ENCODE results near the gene TBC1D23.
"Not testable (repeated sequence)": the region's sequence is repeated elsewhere in the genome, so short reads cannot be mapped to it uniquely, and the experiment has no call there.

TBC1D23 gene

GRCh38 chr3:100311011-100311410, 50.2 kb downstream of the TBC1D23 start:
- no peak for DNase-seq

GRCh38 chr3:100316641-100317069, 55.9 kb downstream of the TBC1D23 start:
- DNase-seq: no peak

DNA sequence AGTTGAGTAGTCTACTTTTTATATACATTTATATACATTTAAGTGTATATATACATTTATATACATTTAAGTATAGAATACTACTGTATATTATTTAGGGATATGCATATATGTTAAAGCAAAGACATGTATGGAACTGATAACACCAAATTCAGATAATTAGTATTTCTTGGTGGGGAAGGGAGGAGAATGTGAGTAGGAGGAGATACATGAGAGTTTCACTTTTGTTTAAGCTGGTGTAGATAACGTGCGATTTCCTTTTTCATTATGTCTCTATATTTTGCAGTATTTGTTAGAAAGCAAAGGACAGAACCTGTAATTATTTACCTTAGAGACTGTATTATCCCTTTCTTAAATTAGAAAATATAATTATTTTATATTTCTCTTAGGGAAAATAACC, 57.1 kb downstream of the TBC1D23 start:
- no peak for DNase-seq

GRCh38 chr3:100319951-100320350, 59.2 kb downstream of the TBC1D23 start:
- no peak for DNase-seq

DNA sequence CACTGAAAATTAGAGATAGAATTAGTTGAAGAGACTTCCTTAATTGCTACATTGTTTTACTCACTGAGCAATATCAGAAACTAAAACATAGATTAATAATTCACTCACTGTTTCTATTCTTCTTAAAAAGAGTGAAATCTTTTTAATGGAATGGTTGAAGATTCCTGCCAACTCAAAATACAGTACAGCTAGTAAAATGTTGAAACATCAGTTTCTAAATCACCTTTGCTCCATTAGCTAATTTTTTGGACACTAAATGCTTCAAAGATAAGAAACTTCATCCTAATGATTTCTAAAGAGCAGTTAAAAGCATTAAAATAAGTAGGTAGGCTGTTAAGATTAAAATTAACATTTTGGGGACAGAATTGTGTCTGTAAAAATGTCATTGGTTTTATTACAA, 63.3 kb downstream of the TBC1D23 start:
- DNase-seq: no peak

DNA sequence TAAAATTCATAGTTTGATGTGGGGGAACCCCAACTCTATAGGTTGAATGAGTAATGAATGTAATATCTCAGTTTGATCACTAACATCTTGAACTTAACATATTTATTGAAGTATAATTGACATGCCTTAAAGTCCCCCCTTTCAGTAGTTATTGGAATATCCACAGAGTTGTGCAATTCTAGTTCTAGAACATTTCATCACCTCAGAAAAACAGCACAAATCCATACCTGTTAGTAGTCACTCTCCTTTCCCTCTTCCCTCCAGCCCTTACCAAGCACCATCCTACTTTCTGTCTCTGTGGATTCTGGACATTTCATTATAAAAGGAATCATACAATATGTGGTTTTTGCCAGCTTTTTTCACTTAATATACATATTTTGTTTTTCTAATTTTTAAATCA, 65.0 kb downstream of the TBC1D23 start:
- DNase-seq: no peak

DNA sequence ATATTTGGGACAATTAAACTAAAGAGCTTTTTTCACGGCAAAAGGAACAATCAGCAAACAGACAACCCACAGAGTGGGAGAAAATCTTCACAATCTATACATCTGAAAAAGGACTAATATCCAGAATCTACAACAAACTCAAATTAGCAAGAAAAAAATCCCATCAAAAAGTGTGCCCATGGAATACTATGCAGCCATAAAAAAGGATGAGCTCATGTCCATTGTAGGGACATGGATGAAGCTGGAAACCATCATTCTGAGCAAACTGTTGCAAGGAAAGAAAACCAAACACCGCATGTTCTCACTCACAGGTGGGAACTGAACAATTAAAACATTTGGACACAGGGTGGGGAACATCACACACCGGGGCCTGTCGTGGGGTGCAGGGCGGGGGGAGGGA, 66.6 kb downstream of the TBC1D23 start:
- DNase-seq: not testable (repeated sequence)

GRCh38 chr3:100329800-100330489, 69.2 kb downstream of the TBC1D23 start:
- no peak for DNase-seq

DNA sequence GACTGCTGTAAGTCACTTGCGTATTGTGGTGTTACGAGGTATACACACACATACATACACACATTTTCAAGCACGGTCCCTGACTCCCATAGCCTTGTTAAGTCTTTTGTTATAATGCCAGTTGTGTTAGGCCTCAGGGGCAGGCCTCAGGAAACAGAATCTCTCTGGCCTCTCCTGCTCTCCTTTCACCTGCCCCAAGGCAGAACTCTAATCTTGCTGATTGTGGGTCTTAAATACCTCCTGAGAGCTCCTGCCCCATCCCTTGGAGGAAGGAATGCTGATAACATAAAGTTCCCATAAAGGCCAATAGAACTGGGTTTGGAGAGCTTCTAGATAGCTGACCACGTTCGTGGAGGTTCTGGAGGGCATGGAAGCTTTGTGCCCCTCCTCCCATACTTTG, 69.9 kb downstream of the TBC1D23 start:
- no peak for DNase-seq

- no peak for DNase-seq
Measured at GRCh38 chr3:100331660-100332059, 70.9 kb downstream of the TBC1D23 start.

DNA sequence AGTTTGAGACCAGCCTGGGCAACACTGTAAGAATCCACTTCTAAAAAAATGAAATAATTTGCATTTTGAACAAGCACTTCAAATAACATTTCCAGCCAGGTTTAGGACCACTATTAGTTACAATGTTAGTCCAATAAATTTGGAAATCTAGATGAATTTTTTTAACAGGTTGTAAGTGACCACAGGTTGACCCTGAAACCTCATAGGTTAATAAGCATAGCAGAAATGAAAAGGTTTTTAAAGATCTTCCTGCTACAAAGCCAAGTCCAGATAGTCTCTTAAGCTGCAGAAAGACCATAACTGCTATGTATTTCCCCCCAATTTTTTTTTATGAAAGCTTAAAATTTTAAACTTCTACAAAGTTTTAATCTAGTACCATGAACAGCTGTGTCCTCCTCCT, 72.3 kb downstream of the TBC1D23 start:
- no peak for DNase-seq

DNA sequence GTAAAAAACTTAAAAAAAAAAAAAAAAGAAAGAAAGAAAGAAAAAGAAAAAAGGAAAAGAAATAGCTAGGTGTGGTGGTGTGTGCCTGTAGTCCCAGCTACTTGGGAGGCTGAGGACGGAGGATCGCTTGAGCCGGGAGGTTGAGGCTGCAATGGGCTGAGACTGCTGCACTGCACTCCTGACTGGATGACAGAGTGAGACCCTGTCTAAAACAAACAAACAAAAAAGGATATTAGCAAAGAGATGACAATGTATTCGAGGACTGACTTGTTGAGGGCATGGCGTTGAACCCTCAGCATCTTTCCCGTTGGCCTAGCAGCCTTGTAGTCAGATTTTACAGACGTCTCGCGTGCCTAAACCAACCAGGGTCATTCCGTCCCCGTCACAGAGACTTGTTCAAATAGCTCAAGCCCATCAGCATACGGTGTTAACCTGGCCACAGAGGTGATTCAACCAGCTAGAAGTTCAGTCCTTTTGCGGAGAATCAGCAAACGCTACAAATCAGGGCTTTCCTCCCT, 73.2 kb downstream of the TBC1D23 start:
- no peak for DNase-seq

DNA sequence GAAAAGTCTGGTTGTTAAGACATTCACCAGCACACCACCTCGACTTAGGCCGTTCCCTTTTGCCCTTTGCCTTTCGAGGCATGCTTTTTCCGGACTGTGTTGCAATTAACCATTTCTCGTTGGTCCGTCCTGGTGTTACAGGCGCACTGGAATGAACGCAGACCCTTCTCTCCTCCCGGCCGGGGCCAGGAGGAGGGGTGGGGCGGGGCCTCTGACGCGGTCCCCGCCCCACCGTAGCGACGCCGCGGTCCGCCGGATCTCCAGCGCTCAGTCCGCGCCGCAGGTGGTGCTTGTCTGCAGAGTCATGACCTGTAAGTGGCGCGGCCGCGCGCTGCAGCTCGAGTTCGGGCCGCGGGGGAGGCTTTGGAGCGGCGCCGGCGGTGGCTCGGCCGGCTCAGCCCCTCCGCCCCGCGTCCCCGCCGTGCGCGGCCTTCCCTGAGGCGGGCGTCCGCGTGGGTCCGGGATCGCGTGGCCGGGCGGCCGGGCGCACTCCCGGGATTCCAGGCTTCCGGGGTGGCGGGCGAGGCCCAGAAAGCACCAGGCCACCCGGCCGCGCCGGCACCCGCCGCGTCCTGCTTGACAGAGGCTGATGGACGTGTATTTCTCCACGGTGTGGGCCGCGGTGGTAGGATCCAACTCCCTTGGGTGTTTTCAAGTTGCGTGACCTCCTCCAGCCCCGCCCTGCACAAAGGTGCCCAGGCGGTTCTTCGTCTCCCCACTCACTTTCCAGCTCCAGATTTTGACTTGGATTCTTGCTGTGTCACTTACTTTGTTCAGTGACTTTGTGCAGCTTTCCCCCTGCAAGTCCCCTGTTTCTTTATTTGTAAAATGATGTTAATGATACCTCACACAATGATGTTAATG, 73.9 kb downstream of the TBC1D23 start, which contains the start of gene NIT2:
Gene NIT2, plus strand, starts transcription at position 270 of the 864 bp plus-strand sequence. Its CDS starts 35 bp downstream, at position 305.
- DNase-seq: peak; percentile 72

DNA sequence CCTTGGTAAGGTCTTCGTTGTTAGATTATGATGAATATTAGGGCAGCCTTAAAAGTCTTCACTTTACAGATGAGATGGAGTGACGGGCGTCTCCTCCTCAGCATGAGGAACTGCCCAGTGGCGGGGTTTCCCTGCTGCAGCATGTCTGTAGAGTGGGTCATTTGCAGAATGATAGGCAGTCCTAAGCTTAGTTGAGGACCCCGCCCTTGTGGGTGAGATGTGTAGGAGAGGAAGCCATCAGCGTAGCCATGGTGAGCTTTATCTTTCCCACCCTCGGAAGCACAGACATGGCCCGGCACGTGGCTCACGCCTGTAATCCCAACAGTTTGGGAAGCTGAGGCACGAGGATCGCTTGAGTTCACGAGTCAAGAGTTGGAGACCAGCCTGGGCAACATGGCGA, 74.6 kb downstream of the TBC1D23 start:
- DNase-seq: no peak

DNA sequence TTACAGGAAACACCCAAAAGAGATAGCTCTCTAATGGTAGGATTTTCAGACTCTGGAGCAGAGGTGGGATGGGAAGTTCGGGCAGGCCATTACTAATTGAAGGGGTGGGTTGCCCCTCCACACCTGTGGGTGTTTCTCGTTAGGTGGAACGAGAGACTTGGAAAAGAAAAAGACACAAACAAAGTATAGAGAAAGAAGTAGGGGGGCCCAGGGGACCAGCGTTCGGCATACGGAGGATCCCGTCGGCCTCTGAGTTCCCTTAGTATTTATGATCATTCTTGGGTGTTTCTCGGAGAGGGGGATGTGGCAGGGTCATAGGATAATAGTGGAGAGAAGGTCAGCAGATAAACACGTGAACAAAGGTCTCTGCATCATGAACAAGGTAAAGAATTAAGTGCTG, 75.4 kb downstream of the TBC1D23 start:
- DNase-seq: not testable (repeated sequence)

GRCh38 chr3:100338911-100339310, 78.1 kb downstream of the TBC1D23 start:
- DNase-seq: no peak

DNA sequence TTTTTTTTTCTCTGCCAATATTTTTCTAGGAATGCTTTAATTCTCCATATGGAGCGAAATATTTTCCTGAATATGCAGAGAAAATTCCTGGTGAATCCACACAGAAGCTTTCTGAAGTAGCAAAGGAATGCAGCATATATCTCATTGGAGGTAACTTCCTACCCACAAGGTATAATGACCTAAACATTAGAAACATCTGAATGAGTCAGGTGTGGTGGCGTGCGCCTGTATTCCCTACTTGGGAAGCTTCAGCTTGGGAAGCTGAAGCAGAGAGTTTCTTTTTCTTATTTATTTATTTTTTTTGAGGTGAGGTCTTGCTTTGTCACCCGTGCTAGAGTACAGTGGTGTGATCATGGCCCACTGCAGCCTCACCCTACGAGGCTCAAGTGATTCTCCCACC, 79.0 kb downstream of the TBC1D23 start:
- DNase-seq: no peak

DNA sequence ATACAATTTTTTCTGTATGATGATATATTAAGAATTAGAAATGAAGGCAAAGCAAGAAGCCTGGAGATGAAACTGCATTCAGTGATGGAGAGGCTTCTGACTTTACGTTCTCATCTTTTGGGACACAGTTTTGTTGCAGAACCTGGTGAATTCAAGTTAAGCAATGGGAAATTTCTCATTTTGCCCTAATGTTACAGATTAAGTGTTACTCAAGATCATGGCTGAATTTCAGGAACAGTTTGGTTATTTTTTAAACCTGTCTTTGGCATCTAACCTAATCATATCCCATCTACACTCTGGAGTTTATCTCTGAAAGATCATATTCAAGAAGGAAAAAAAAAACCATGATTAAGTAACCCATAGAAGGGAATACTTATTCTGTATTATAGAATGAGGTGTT, 79.7 kb downstream of the TBC1D23 start:
- no peak for DNase-seq

GRCh38 chr3:100348727-100349126, 87.9 kb downstream of the TBC1D23 start:
- DNase-seq: no peak

GRCh38 chr3:100351770-100352169, 91.0 kb downstream of the TBC1D23 start:
- not testable (repeated sequence) for DNase-seq

GRCh38 chr3:100352296-100353231, 91.8 kb downstream of the TBC1D23 start:
- DNase-seq: no peak

GRCh38 chr3:100354850-100355249, 94.1 kb downstream of the TBC1D23 start:
- no peak for DNase-seq

GRCh38 chr3:100358413-100358812, 97.6 kb downstream of the TBC1D23 start:
- DNase-seq: no peak

Measured in NCI-H1105 treated with DMSO at 0.1 percent for 48 hours (cell line).